CD4-positive, alpha-beta memory T cell (primary cell): ENCODE data around the gene B3GNT5. TPM values are rescaled to one million over a fixed set of nuclear protein-coding genes. Genes with fewer than 3 reads are reported as not detected.
"Not testable (repeated sequence)": the region's sequence is repeated elsewhere in the genome, so short reads cannot be mapped to it uniquely, and the experiment has no call there.

ENCODE experiments used
- CTCF ChIA-PET: fragments of 350-600 bp; sonication (Branson Sonifier 250); formaldehyde crosslinking; loops from one replicate; lab custom pipeline; 2021; ENCODE audit warnings: inconsistent platforms; ENCODE audit not compliant: partially characterized antibody; lab: Charles Lee
- POLR2A ChIA-PET: fragments of 350-600 bp; sonication (Branson Sonifier 250); formaldehyde crosslinking; loops from one replicate; lab custom pipeline; 2021; ENCODE audit not compliant: partially characterized antibody; lab: Charles Lee
- DNase-seq, 5 donors: peaks; one replicate each; pipeline versions ENCODE4 v3.0.0 to v3.0.0-alpha.2; 2020 to 2022; ENCODE audit warnings: mixed read lengths in 1 of 5
- H3K27ac ChIP-seq: one replicate; pipeline ENCODE4 v1.7.0; 2013; ENCODE audit warnings: low read depth, low read length
- H3K27me3 ChIP-seq: 2 replicates; pipeline ENCODE4 v1.7.0; 2013; ENCODE audit warnings: mild to moderate bottlenecking, low read length, moderate library complexity; ENCODE audit not compliant: insufficient read depth
- H3K36me3 ChIP-seq: 2 replicates; pipeline ENCODE4 v1.7.0; 2013; ENCODE audit warnings: mild to moderate bottlenecking, low read length, moderate library complexity; ENCODE audit not compliant: insufficient read depth
- H3K4me1 ChIP-seq: 2 replicates; pipeline ENCODE4 v1.7.0; 2013; ENCODE audit warnings: mild to moderate bottlenecking, low read length, moderate library complexity; ENCODE audit not compliant: insufficient read depth
- H3K4me3 ChIP-seq, 2 donors: one replicate each; pipeline ENCODE4 v1.7.0; 2013; ENCODE audit warnings: low read length in 2 of 2, mild to moderate bottlenecking in 1 of 2
- H3K9me3 ChIP-seq, 2 donors: one replicate each; pipeline ENCODE4 v1.7.0; 2013; ENCODE audit warnings: low read length in 2 of 2, control low read depth in 1 of 2; ENCODE audit not compliant: control insufficient read depth in 1 of 2
- H3K27ac Mint-ChIP-seq, 7 donors: one replicate each; pipeline ENCODE4 v1.8.0; 2020 to 2021; ENCODE audit warnings: mixed read lengths in 7 of 7, mild to moderate bottlenecking in 6 of 7, inconsistent platforms in 3 of 7, moderate library complexity in 3 of 7
- H3K27me3 Mint-ChIP-seq, 2 donors: one replicate each; pipeline ENCODE4 v1.8.0; 2020 to 2021; ENCODE audit warnings: mixed read lengths in 2 of 2
- H3K36me3 Mint-ChIP-seq, 2 donors: one replicate each; pipeline ENCODE4 v1.8.0; 2020 to 2021; ENCODE audit warnings: mixed read lengths in 2 of 2, inconsistent platforms in 1 of 2, mild to moderate bottlenecking in 1 of 2
- H3K4me1 Mint-ChIP-seq, 4 donors: one replicate each; pipeline ENCODE4 v1.8.0; 2020 to 2021; ENCODE audit warnings: mixed read lengths in 4 of 4, mild to moderate bottlenecking in 1 of 4
- H3K4me3 Mint-ChIP-seq, 8 donors: one replicate each; pipeline ENCODE4 v1.8.0; 2020 to 2021; ENCODE audit warnings: mixed read lengths in 8 of 8, mild to moderate bottlenecking in 7 of 8, moderate library complexity in 6 of 8, inconsistent platforms in 3 of 8
- H3K9me3 Mint-ChIP-seq, 8 donors: one replicate each; pipeline ENCODE4 v1.8.0; 2020 to 2021; ENCODE audit warnings: mixed read lengths in 8 of 8, mild to moderate bottlenecking in 5 of 8, inconsistent platforms in 3 of 8, moderate library complexity in 1 of 8
- intact Hi-C: fragments of 100-400 bp; cut with micrococcal nuclease; formaldehyde crosslinking; loops from one replicate; pipeline ENCODE4 v1.15.1; 2023
- polyA plus RNA-seq, 2 donors: library from polyadenylated mRNA; unstranded; fragments of 300-500 nt; fragmentation: Illumina TruSeq; gene quantifications; one replicate each; pipeline ENCODE4 v1.2.3, GENCODE V29; 2021
- total RNA-seq, 2 experiments: library from RNA; stranded (reverse); gene quantifications; one replicate each; pipeline ENCODE4 v1.2.3, GENCODE V29; 2021

The B3GNT5 gene
- total and polyA plus RNA-seq, 4 experiments from 2014 or later: 0.08 to 0.53 (median 0.33) TPM

- peaks cover 17% of the 10 kb centered on the region for H3K4me1 ChIP-seq
- ChIA-PET POLR2A (no interaction called here), CTCF (no interaction called here)
- H3K4me3 Mint-ChIP-seq: no peak overlapping the region
- H3K9me3 ChIP-seq: no peaks in the 10 kb centered on the region
- H3K36me3 Mint-ChIP-seq: peaks cover 0 to 11% of the 10 kb centered on the region in 2 donors
- no peak overlapping the region for H3K4me3 ChIP-seq
- peaks cover 8 to 14% (median 11%) of the 10 kb centered on the region in 4 donors for H3K4me1 Mint-ChIP-seq
- no peaks in the 10 kb centered on the region for H3K9me3 Mint-ChIP-seq
- no peak for DNase-seq
- no peaks in the 10 kb centered on the region for H3K36me3 ChIP-seq
- H3K27ac Mint-ChIP-seq: peak overlapping the region in 1 of 7 donors; percentile 49
- no peak overlapping the region for H3K27ac ChIP-seq
- no peaks in the 10 kb centered on the region for H3K27me3 ChIP-seq
- no peaks in the 10 kb centered on the region for H3K27me3 Mint-ChIP-seq
- intact Hi-C loops: no loop called here
Measured at GRCh38 chr3:183220828-183221227, 32.2 kb upstream of the B3GNT5 start.

GRCh38 chr3:183222631-183223235 lies 30.3 kb upstream of the B3GNT5 start:
- peaks cover 8 to 14% (median 11%) of the 10 kb centered on the region in 4 donors for H3K4me1 Mint-ChIP-seq

DNA sequence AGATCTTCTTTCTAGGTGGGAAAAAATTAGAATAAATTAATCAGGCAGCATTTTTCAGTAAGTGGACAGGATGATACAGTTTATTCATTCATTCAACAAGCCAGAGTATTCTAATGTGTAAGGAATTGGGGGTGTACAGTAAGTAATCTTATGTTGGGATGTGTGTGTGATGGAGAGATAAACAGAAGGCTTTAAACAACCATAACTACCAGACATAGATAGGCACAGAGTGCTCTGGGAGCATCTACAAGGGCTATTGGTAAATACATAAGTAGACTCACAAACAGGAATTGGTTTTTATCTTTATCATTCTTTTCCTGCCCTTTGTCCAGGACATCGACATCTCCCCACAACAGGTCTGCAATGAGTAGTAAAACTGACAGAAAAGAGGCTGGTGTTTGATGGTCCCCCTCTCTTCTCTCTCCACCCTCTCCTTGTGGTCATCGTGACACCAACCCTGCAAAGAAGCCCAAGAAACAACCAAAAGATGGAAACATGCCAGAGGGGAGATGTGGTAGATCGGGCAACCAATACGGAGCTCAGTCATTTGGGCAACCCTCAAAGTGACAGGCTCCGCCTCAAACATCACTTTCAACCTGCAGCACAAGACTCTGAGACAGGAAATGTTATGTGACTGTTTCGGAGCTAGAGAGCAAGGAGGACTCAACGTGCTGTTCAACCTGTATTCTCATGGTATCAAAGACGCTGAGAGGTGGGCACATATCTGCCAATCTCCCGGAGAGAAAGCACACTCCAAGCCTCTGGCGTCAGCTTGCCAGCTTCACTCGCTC lies 28.7 kb upstream of the B3GNT5 start:
- Histone ChIP-seq H3K4me3 (no peak overlapping the region), H3K27me3 (no peaks in the 10 kb centered on the region), H3K9me3 (no peaks in the 10 kb centered on the region), H3K36me3 (no peaks in the 10 kb centered on the region), H3K27ac (no peak overlapping the region), H3K4me1 (peaks cover 17% of the 10 kb centered on the region)
- peaks cover 8 to 14% (median 11%) of the 10 kb centered on the region in 4 donors for H3K4me1 Mint-ChIP-seq
- H3K36me3 Mint-ChIP-seq: peaks cover 0 to 18% of the 10 kb centered on the region in 2 donors
- ChIA-PET POLR2A (no interaction called here), CTCF (interaction anchor here (0.6 to 1.2 kb wide), 2 partner anchors 16 to 113 kb away, joined by 3 read pairs; no protein-coding TSS in a partner anchor)
- H3K9me3 Mint-ChIP-seq: no peaks in the 10 kb centered on the region
- H3K4me3 Mint-ChIP-seq: peak overlapping the region; percentile 41 to 86 (median 70)
- H3K27ac Mint-ChIP-seq: peak overlapping the region in 5 of 7 donors; percentile 19 to 69 (median 49)
- H3K27me3 Mint-ChIP-seq: no peaks in the 10 kb centered on the region
- DNase-seq: peak in 4 of 5 donors; percentile 13 to 43 (median 29)
- intact Hi-C loops: no loop called here

More at GRCh38 chr3:183222631-183223235, 30.3 kb upstream of the B3GNT5 start:
- Histone ChIP-seq H3K9me3 (no peaks in the 10 kb centered on the region), H3K27ac (no peak overlapping the region), H3K36me3 (no peaks in the 10 kb centered on the region), H3K27me3 (no peaks in the 10 kb centered on the region), H3K4me1 (peaks cover 17% of the 10 kb centered on the region), H3K4me3 (no peak overlapping the region)
- no peak overlapping the region for H3K27ac Mint-ChIP-seq
- ChIA-PET CTCF (no interaction called here), POLR2A (no interaction called here)
- no peaks in the 10 kb centered on the region for H3K9me3 Mint-ChIP-seq
- DNase-seq: no peak
- intact Hi-C loops: no loop called here
- peaks cover 0 to 14% of the 10 kb centered on the region in 2 donors for H3K36me3 Mint-ChIP-seq
- H3K27me3 Mint-ChIP-seq: no peaks in the 10 kb centered on the region
- no peak overlapping the region for H3K4me3 Mint-ChIP-seq

GRCh38 chr3:183226333-183226890 lies 26.6 kb upstream of the B3GNT5 start:
- H3K36me3 Mint-ChIP-seq: peaks cover 0 to 22% of the 10 kb centered on the region in 2 donors
- no peaks in the 10 kb centered on the region for H3K9me3 Mint-ChIP-seq
- H3K4me3 Mint-ChIP-seq: no peak overlapping the region
- intact Hi-C loops: no loop called here
- H3K4me1 ChIP-seq: peaks cover 17% of the 10 kb centered on the region
- no peak for DNase-seq
- H3K27me3 ChIP-seq: no peaks in the 10 kb centered on the region
- H3K27me3 Mint-ChIP-seq: no peaks in the 10 kb centered on the region
- H3K27ac ChIP-seq: no peak overlapping the region
- CTCF ChIA-PET: no interaction called here
- H3K36me3 ChIP-seq: no peaks in the 10 kb centered on the region
- no peak overlapping the region for H3K4me3 ChIP-seq
- no peak overlapping the region for H3K27ac Mint-ChIP-seq
- H3K9me3 ChIP-seq: no peaks in the 10 kb centered on the region
- H3K4me1 Mint-ChIP-seq: peaks cover 8 to 14% (median 11%) of the 10 kb centered on the region in 4 donors
- POLR2A ChIA-PET: no interaction called here

GRCh38 chr3:183227586-183227985 lies 25.5 kb upstream of the B3GNT5 start:
- Histone ChIP-seq H3K27ac (no peak overlapping the region), H3K27me3 (no peaks in the 10 kb centered on the region), H3K36me3 (no peaks in the 10 kb centered on the region), H3K4me3 (no peak overlapping the region), H3K4me1 (peaks cover 17% of the 10 kb centered on the region), H3K9me3 (no peaks in the 10 kb centered on the region)
- CTCF ChIA-PET: no interaction called here
- no peak for DNase-seq
- H3K36me3 Mint-ChIP-seq: peaks cover 0 to 20% of the 10 kb centered on the region in 2 donors
- no peaks in the 10 kb centered on the region for H3K27me3 Mint-ChIP-seq
- intact Hi-C loops: no loop called here
- H3K27ac Mint-ChIP-seq: no peak overlapping the region
- no peak overlapping the region for H3K4me3 Mint-ChIP-seq
- POLR2A ChIA-PET: no interaction called here
- H3K9me3 Mint-ChIP-seq: no peaks in the 10 kb centered on the region
- H3K4me1 Mint-ChIP-seq: peaks cover 8 to 14% (median 11%) of the 10 kb centered on the region in 4 donors

DNA sequence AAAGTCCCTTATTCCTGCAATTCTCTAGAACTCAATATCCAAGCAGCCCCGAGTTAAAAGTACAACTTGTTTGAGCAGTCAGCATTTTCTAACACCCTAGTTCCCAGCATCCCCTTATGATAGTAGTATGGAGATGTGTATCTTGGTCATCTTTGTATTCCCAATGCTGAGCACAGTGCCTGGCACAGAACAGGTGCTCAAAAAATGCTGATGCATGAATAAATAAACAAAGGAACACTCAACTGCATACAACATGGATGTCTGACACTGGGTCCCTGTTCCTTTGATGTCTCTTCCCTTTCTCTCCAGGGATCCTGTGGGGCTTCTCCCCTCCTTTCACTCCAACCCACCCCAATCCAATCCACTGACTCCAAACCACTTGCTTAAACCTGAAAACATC lies 23.9 kb upstream of the B3GNT5 start:
- Mint-ChIP-seq H3K27ac (no peak overlapping the region), H3K4me3 (no peak overlapping the region), H3K4me1 (peaks cover 7 to 11% (median 9%) of the 10 kb centered on the region in 4 donors), H3K36me3 (peaks cover 0 to 15% of the 10 kb centered on the region in 2 donors), H3K27me3 (no peaks in the 10 kb centered on the region), H3K9me3 (peaks cover 0 to 1% (median 0%) of the 10 kb centered on the region in 8 donors)
- Histone ChIP-seq H3K9me3 (no peaks in the 10 kb centered on the region), H3K4me1 (peaks cover 12% of the 10 kb centered on the region), H3K36me3 (no peaks in the 10 kb centered on the region), H3K4me3 (no peak overlapping the region), H3K27ac (no peak overlapping the region), H3K27me3 (no peaks in the 10 kb centered on the region)
- intact Hi-C loops: no loop called here
- CTCF ChIA-PET: no interaction called here
- POLR2A ChIA-PET: no interaction called here
- DNase-seq: no peak

GRCh38 chr3:183230251-183230650 lies 22.8 kb upstream of the B3GNT5 start:
- H3K27ac ChIP-seq, DNase-seq, H3K4me3 Mint-ChIP-seq, H3K4me3 ChIP-seq, POLR2A ChIA-PET, H3K4me1 ChIP-seq, H3K9me3 Mint-ChIP-seq, H3K27me3 Mint-ChIP-seq, H3K36me3 ChIP-seq, H3K27ac Mint-ChIP-seq, CTCF ChIA-PET, H3K9me3 ChIP-seq, intact Hi-C loops, H3K27me3 ChIP-seq, H3K4me1 Mint-ChIP-seq: not testable (repeated sequence)
- peaks cover 0 to 13% of the 10 kb centered on the region in 2 donors for H3K36me3 Mint-ChIP-seq
